Stimulated activated CD8-positive, alpha-beta memory T cell treated with anti-CD3 and anti-CD28 coated beads, Interleukin-7, amount 100 ng/mL, for 24 hours (primary cell): Measurements from ENCODE around the gene PAIP2.
"Not testable (repeated sequence)": the region's sequence is repeated elsewhere in the genome, so short reads cannot be mapped to it uniquely, and the experiment has no call there.

Experiments
- DNase-seq: peaks from one replicate; pipeline ENCODE4 v3.0.0-alpha.2; 2020; ENCODE audit warnings: low read depth

Gene PAIP2

DNA sequence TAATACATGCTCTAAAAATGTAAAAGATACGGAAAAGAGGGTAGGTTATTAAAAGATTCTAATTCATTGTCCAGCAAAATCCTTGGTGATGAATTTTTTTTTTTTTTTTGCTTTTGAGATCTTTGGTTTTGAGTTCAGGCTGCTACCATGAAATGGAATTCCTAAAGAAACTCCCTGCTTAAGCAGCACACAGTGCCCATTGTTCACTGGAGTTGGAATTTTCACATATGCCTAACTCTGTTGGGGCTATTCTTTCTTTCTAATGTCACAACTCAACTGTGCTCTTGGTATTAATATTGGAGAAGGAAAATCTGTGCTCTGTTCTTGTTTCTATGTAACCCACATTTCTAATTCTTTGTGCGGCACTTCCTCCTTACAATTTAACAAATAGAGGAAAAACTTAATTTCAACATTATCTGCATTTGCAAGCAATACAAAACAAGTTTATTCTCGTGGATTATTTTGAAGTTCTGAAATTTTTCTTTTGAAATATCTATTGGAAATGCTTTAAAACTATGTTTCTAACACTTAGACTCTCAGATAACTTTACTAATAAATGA, 26.5 kb upstream of the PAIP2 start:
- no peak for DNase-seq

DNA sequence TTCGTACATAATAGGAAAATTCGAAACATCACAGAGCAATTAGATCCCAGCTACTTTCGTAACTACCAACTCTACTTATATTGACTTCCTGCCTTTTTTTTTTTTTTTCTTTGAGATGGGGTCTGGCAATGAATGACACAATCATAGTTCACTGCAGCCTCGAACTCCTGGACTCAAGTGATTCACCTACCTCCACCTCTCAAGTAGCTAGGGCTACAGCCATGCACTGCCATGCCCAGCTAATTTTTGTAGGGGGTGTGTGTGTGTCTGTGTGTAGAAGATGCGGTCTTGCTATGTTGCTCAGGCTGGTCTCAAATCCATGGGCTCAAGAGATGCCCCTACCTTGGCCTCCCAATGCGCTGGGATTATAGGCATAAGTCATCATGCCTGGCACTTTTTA, 5.8 kb upstream of the PAIP2 start:
- no peak for DNase-seq

DNA sequence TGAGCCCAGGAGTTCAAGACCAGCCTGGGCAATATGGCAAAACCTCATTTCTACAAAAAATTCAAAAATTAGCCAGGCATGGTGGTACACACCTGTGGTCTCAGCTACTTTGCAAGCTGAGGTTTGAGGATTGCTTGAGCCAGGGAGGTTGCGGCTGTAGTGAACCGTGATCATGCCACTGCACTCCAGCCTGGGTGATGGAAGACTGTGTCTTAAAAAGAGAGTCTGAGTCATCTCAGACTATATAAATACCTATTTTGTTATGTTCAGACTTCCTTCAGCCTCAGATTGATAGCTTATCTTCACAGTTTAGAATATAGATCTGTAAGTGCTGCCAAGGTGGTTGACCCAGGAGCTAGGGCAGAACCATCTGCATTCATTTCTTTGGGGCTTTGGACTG, 1.6 kb upstream of the PAIP2 start:
- no peak for DNase-seq

DNA sequence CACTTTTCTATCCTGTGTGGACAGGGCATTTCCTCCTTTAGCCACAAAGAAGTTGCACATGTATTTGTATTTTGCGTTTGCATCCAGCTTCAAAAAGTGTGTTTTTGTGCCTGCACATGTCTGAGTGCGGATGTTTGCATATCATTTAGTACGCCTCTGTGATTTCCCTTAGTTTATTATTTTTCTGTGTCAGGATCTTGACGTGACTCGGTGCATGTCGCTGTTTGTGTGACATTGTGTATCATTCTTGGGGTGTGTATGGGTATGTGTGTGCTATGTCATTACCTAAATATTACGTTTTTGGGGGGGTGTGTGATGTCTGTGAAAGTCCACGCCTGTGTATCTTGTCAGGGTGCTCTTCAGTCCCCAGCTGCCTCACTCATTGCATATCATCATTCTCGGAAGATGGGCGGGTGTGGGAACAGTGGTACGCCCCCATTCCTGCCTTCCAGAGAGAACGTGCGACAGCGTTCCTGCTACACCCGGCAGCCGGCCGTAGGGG, 416 bp upstream of the PAIP2 start:
- DNase-seq = no peak

DNA sequence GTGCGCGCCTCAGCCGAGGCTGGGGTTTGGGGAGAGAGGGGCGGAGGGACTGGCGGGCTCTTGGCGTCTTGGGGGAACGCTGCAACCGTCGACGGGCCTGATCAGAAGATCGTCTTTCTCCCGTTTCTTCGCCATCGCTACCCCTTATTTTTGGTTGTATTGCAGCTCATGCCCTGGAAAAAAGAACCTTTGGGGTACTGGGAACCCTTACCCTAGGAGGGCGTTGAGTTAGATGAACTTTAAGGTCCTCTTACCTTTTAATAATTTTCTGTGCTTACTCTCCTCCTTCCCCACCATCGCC, 719 bp downstream of the PAIP2 start:
- no peak for DNase-seq

DNA sequence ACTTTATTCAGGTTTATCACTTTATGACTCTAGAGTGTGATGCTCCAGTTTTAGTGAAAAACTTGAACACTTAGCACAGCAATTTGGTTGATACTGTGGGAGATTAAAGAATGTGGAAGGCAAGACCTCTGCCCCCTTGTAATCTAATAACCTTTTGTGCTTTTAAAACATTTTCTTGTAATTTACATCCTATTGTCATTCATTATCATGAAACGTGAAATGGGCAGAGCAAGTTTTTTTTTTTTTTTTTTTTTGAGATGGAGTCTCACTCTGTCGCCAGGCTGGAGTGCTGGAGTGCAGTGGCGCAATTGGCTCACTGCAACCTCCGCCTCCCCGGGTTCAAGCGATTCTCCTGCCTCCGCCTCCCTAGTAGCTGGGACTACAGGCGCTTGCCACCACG, 1.8 kb downstream of the PAIP2 start:
- no peak for DNase-seq

DNA sequence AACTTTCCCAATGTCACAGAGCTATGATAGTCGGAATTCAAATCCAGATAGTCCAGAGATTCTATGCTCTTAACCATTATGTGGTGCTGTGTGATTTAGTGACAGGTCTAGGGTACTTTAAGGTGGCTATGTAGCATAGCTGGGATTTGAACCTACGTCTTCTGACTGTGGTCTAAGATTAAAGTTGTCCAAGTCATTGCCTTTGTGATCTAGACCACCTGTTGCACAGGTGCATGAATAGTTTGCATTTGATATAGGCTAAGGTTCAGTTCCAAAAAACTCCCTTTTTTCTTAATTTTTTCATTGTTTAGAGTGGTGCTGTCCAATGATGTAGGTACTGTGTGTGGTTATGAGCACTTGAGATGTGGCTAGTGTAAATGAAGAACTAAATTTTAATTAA, 2.5 kb downstream of the PAIP2 start:
- DNase-seq = no peak

DNA sequence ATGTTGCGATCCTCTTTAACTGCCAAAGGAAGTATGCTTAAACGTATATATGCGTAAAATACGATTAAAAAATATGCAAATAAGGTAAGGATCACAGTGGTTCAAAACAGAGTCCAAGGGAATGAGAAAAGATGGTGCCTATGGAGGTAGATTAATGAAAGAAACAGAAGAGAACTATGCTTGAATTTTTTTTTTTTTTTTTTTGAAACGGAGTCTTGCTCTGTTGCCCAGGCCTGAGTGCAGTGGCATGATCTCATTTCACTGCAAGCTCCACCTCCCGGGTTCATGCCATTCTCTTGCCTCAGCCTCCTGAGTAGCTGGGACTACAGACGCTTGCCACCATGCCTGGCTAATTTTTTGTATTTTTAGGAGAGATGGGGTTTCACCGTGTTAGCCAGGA, 3.8 kb downstream of the PAIP2 start:
- not testable (repeated sequence) for DNase-seq

DNA sequence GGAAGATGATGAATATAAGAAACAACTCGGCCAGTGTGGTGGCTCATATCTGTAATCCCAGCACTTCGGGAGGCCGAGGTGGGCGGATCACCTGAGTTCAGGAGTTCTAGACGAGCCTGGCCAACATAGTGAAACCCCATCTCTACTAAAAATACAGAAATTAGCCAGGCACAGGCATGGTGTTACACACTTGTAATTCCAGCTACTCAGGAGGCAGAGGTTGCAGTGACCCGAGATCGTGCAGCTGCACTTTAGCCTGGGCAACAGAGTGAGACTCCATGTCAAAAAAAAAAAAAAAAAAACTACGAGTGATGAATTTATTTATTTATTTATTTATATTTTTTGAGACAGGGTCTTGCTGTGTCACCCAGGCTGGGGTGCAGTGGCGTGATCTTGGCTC, 6.2 kb downstream of the PAIP2 start:
- not testable (repeated sequence) for DNase-seq

DNA sequence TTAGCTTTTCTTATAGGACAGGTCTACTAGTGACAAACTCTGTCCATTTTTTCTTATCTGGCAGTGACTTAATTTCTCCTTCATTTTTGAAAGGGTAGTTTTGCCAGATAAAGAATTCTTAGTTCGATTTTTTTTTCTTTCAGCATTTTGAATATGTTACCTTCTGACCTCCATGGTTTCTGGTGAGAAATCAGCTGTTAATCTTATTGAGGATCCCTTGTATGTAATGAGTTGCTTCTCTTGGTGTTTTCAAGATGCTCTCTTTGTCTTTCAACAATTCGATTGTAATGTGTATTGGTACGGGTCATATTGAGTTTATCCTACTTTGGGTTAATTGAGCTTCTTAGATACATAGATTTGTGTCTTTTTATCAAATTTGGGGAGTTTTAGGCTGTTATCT, 12.5 kb downstream of the PAIP2 start:
- DNase-seq = no peak

DNA sequence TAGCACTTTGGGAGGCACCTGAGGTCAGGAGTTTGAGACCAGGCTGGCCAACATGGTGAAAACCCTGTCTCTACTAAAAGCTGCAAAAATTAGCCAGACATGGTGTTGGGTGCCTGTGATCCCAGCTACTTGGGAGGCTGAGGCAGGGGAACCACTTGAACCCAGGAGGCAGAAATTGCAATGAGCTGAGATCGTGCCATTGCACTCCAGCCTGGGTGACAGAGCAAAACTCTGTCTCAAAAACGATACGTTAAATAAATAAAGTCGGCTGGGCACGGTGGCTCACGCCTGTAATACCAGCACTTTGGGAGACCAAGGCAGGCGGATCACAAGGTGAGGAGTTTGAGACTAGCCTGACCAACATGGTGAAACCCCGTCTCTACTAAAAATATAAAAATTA, 14.2 kb downstream of the PAIP2 start:
- DNase-seq = not testable (repeated sequence)

DNA sequence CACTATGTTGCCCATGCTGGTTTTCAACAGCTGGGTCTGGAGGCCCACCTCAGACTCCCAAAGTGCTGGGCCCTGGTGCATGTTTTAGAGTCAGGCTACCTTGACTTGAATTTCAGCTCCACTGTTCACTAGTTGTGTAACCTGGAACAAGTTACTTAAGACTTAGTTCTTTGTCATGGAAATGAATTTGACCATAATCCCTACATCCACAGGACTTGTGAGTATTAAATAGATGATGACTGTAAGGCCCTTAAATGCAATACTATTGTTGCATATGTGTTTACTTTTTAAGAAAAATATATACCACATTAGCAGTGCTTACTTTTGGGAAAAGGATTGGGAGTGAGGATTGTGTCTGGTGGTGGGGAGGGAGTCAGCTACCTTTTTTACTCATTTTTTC, 16.4 kb downstream of the PAIP2 start:
- DNase-seq = no peak

DNA sequence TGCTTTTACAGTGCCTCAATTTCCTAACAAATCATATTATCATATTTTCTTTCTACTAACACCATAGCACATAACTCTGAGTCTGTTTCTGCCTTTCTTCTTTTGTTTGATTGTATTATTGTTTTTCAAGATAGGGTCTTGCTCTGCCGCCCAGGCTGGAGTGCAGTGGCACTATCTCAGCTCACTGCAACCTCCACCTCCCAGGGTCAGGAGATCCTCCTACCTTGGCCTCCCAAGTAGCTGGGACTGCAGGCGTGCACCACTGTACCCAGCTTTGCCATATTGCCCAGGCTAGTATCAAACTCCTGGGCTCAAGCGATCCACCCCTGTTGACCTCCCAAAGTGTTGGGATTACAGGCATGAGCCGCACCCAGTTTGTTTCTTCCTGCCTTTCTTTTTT, 18.7 kb downstream of the PAIP2 start:
- no peak for DNase-seq

DNA sequence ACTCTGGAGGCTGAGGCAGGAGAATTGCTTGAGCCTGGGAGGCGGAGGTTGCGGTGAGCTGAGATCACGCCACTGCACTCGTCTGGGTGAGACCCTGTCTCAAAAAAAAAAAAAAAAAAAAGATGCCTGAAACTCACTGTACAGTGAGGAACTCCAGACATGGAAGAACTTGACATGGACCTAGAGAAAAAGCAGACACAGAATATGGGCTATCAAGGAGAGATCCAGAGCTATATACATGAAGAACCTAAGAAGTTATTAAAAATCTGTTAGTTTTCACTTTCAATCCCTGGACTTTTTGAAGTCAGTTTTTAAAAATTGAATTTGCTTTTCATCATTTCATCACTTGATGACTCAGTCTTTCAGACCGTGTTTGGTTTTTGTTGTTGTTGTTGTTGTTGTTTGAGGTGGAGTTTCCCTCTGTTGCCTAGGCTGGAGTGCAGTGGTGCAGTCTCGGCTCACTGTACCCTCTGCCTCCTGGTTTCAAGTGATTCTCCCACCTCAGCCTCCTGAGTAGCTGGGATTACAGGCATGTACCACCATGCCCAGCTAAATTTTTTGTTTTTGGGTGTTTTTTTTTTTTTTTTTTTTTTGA, 20.3 kb downstream of the PAIP2 start:
- no peak for DNase-seq

DNA sequence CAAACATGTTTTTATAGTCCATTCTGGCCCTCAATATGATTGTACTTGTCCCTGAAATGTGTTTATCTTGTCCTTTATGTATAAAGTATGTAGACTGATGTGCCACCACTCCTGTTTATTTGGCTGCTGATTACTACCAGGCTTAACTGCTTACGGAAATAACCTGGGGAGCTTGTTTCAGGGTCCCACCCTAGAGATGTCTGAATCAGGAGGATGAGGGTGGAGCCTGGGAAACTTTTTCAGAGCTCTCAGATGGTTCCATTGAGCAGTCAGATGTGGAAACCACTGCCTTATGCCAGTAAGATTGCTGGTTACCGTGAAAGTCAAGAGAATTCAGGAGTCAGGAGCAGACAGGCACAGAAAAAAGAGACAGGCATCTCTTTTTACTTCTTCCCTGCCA, 22.3 kb downstream of the PAIP2 start:
- no peak for DNase-seq

DNA sequence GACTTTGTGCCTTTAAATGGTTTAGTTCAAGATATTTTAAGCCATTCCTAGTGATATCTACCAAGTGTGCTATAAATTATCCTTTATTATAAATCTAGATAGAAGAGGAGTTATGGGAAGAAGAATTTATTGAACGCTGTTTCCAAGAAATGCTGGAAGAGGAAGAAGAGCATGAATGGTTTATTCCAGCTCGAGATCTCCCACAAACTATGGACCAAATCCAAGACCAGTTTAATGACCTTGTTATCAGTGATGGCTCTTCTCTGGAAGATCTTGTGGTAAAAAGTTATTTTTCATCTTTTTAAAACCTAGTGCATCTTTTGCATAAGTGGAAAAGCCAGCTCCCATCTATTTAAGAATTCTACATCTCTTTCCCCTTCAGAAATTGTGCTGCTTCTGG, 22.8 kb downstream of the PAIP2 start:
- DNase-seq = no peak

DNA sequence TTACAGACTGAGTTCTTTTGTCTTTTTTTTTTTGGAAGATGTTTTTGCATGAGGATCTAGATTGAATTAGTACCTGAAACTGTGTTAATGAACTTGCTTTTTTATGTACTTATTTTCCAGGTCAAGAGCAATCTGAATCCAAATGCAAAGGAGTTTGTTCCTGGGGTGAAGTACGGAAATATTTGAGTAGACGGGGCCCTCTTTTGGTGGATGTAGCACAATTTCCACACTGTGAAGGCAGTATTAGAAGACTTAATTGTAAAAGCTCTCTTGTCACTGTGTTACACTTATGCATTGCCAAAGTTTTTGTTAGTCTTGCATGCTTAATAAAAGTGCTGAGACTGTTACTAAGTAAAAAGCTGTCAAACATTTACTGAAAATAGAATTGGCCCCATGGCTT, 27.0 kb downstream of the PAIP2 start:
- DNase-seq = no peak

DNA sequence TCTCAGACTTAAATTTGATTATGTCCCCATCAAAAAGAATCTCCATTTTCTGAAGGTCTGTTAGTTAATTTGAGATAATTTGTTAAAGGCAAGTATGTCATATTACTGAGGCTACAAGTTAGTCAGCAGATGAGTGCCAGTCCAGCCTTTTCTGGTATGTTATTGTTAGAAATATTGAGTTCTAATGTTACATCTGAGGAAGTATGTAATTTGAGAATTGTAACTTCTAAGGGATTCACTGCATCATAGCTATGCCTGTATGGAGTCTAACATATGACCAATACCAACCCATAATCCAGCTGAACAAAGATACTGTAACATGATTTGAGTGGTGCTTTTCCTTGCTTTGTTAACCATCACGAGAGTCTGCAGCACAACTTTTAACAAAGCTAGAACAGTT, 27.5 kb downstream of the PAIP2 start:
- no peak for DNase-seq

DNA sequence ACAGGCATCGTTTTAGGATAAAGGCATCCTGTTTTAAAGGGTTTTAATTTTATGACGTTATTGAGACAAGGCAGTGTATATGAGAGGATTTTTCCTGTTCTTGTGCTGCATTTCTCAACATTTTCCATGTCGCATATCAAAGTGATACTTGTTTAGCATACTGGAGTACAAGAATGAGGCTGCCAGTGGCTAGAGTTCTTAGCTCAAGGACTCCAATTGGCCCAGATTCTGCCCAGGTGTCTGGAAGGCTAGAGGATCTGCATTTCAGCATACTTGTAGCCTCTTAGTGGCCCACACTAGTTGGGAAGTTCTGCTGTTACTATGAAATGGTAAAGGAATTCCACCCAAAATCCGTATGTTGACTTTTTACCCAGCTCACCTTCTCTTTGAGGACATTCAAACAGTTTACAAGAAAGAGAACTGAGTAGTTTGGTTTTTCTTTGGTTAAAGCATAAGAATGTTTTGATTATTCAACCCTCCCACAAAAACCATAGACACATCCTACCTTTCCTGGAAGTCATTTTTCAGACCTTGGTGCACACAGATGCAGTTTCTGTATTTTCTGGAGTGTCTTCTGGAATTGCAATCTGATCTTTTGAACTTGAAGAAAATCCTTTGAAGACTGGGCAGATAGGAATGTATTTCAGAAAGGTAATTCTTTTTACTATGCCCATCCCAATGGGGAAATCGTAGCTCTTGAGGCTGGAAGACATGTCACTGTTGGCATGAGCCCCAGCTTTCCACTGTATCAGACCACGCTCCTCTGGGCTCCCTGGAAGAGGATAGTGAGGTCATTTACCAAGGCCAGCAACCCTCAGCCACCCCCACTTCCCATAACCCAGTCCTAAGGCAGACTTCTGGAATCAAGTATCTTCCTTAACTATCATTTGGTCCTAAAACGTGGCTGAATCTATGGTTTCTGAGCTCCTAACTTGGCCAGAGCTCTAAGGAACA, 30.1 kb downstream of the PAIP2 start:
- no peak for DNase-seq

DNA sequence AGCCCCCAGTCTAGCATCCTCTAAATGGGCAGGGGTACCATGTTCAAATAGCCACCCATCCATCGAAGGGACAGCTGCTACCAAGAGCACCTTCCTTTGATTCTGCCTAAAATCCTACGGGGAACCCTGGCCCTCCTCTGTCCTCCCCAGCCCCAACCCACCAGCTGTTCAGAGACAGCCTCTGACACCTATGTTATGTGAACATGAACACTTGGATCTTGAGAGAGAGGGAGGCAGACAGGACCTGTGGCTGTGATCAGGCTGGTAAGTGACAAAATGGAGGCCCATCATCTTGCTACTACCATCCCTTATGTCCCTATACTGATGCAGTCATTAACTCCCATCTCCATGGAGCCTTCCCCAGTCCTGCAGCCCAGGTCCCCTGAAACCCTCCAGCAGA, 33.3 kb downstream of the PAIP2 start:
- DNase-seq = no peak

DNA sequence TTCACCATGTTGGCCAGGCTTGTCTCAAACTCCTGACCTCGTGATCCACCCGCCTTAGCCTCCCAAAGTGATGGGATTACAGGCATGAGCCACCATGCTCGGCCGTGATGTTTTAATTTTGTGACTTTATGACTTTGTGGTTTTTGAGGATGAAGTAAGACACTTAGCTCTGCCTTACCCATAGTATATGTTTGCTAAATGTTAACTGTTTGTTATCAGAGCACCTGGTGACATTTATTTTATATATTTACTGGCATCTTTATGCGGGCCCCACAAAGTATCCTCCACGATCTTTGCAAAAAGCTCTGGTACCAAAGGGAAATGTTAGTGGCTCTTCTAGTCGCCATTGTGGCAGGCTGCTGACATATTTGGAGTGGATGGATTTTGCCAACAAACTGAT, 34.7 kb downstream of the PAIP2 start:
- DNase-seq = no peak

DNA sequence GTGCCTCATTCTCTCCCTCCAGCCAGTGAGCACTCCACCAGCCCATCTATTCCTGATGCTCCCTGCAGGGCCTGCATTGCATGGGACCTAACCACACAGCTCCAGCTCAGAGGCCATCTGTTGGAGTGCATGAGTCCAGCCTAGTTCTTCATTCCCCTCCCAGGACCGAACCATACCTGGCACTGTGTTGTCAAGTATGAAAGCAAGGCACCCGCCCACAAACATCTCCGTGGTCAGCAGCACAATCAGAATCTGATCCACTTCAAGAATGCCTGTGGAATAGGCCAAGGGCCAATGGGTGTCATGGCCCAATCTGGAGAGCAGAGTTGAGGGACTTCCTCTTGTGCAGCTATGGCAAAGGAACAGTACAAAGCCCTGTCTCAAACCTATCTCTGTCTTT, 35.6 kb downstream of the PAIP2 start:
- DNase-seq = no peak

DNA sequence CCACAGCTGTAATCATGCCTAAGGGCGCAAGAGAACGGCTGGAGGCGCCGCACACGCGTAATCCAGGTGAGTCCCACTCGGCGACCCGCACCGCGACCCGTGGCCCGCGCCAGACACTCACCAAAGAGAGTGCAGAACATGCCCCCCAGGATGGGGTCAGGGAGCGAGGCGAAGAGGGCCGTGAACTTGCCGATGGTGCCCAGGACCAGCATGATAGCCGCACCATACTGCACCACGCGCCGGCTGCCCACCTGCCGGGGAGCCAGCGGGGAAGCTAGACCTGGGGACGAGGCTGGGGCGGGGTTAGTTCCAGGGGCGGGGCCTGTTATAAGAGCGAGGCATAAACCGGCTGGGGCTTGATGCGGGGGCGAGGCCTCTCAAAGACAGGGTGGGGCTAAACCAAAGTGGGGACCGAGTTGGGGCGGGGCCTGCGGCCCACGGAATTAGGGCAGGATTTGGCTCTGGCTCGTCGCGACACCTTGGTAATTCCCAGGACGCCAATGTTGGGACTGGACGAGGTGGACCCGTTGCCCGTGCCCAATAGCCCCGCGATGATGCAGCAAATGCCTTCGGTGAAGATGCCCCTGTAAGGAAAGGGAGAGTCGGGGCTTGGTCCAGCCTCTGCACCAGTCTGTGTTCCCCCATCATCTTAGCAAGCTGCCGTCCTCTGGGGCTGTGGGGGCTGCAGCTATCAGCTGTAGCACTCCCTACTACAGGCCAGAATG, 36.6 kb downstream of the PAIP2 start:
- no peak for DNase-seq
